MM.1S (cell line): Measurements from ENCODE around the gene LARP6.

Experiments
- EZH2 ChIP-seq: fragments of 300-600 bp; sonication (generic); optimal IDR thresholded peaks from 2 replicates; pipeline ENCODE3; 2017; ENCODE audit warnings: low read depth, mild to moderate bottlenecking, antibody characterized with exemption, low read length, mixed read lengths
- EZH2phosphoT487 ChIP-seq: fragments of 300-600 bp; sonication (generic); IDR thresholded peaks from 2 replicates; pipeline ENCODE4 v1.6.1; 2018; ENCODE audit warnings: antibody characterized with exemption, low read length
- TF ChIP-seq, protein P1 (sequence below): fragments of 300-600 bp; sonication (generic); IDR thresholded peaks from 2 replicates; pipeline ENCODE4 v1.5.1; 2016; ENCODE audit warnings: antibody characterized with exemption, low read length, mixed read lengths

DNA sequence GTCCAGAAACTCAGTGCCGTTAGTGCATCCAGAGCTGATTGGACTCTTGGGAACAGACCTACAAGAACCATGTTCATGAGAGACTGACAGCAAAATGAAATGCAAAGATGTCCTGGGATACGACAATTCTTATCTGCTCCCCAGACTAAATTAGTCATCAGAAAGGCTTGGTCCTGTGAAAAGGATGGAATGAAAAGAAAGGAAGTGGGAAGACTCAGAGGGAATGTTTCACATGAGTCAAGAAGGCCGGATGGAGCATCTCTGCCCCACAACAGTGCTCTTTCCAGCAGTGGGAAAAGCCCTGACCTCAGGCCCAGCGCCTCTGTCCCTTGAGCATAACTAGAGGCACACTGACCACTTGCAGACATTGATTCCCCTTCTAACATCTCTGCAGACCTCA is 51.3 kb downstream of the LARP6 start:
- no peak for TF ChIP-seq EZH2
- TF ChIP-seq, protein P1, sequence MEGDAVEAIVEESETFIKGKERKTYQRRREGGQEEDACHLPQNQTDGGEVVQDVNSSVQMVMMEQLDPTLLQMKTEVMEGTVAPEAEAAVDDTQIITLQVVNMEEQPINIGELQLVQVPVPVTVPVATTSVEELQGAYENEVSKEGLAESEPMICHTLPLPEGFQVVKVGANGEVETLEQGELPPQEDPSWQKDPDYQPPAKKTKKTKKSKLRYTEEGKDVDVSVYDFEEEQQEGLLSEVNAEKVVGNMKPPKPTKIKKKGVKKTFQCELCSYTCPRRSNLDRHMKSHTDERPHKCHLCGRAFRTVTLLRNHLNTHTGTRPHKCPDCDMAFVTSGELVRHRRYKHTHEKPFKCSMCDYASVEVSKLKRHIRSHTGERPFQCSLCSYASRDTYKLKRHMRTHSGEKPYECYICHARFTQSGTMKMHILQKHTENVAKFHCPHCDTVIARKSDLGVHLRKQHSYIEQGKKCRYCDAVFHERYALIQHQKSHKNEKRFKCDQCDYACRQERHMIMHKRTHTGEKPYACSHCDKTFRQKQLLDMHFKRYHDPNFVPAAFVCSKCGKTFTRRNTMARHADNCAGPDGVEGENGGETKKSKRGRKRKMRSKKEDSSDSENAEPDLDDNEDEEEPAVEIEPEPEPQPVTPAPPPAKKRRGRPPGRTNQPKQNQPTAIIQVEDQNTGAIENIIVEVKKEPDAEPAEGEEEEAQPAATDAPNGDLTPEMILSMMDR = no peak
- TF ChIP-seq EZH2phosphoT487 = no peak
